Measurements from ENCODE around the gene NOXO1.
A peak's percentile ranks its signal among the peaks of the same experiment; 100 is the strongest.

The NOXO1 gene

GRCh38 chr16:1947369-1947670 is 33.9 kb downstream of the NOXO1 start:
- Mint-ChIP-seq H3K9me3 (peaks cover 6% of the 10 kb centered on the region), H3K36me3 (ENCODE audit: low read depth) (no peaks in the 10 kb centered on the region), H3K4me3 (no peak overlapping the region), H3K27ac (no peak overlapping the region), H3K4me1 (peaks cover 18% of the 10 kb centered on the region), H3K27me3 (ENCODE audit: low read depth, poor library complexity) (peaks cover 11% of the 10 kb centered on the region)
- TF ChIP-seq CTCF (IDR thresholded peaks at IDR 0.05): no peak
- DNase-seq: no peak

DNA sequence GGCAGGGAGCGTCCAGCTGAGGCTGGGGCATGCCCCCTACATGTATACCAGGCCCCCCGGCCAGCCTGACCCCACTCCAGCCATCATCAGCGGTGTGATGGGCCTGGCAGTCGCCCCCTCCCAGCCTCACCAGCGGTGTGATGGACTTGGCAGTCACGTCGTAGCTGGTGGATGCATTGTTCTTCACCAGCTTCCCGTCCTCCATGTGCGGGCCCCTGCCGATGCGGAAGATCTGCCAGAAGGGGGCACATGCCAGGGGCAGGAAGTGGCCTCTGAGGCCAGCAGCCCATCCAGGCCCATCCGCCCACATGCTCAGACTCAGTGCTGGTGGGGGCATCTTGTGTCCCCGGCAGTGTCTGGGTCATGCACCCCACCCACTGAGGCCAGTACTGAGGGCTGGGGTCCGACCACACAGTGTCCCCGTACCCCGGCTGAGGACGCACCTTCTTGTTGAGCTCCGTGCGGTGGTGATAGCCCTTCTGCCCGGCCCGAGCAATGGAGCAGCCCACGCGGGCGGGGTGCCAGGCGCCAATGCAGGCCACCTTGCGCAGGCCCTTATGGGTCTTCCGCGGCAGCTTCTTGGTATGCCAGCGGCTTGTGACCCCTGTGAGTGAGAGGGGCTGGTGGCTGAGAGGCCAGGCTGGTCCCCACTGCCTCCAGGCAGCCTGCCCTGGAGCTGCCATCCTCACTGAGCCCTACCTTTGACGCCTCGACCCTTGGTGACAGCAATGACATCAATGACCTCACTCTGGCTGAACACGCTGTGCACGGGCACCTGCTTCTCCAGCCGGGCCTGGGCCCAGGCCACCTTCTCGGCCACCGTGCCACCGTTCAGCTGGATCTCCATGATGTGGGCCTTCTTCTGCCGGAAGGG is 34.5 kb downstream of the NOXO1 start:
- Mint-ChIP-seq H3K27me3 (ENCODE audit: low read depth, poor library complexity) (peaks cover 11% of the 10 kb centered on the region), H3K4me1 (peaks cover 23% of the 10 kb centered on the region), H3K4me3 (no peak overlapping the region), H3K9me3 (peaks cover 6% of the 10 kb centered on the region), H3K36me3 (ENCODE audit: low read depth) (no peaks in the 10 kb centered on the region), H3K27ac (no peak overlapping the region)
- DNase-seq: no peak
- no peak for TF ChIP-seq CTCF (IDR thresholded peaks at IDR 0.05)

- Mint-ChIP-seq H3K4me3 (no peak overlapping the region), H3K9me3 (peaks cover 6% of the 10 kb centered on the region), H3K4me1 (peaks cover 27% of the 10 kb centered on the region), H3K36me3 (ENCODE audit: low read depth) (no peaks in the 10 kb centered on the region), H3K27me3 (ENCODE audit: low read depth, poor library complexity) (peaks cover 11% of the 10 kb centered on the region), H3K27ac (no peak overlapping the region)
- TF ChIP-seq CTCF (IDR thresholded peaks at IDR 0.05): no peak
- DNase-seq: no peak
These were observed 35.5 kb downstream of the NOXO1 start for GRCh38 chr16:1945559-1946391.

GRCh38 chr16:1944612-1945199 is 36.6 kb downstream of the NOXO1 start:
- peaks cover 6% of the 10 kb centered on the region for H3K9me3 Mint-ChIP-seq
- H3K27ac Mint-ChIP-seq: no peak overlapping the region
- H3K27me3 Mint-ChIP-seq (ENCODE audit: low read depth, poor library complexity): peaks cover 11% of the 10 kb centered on the region
- H3K4me1 Mint-ChIP-seq: peaks cover 34% of the 10 kb centered on the region
- no peak for TF ChIP-seq CTCF (IDR thresholded peaks at IDR 0.05)
- DNase-seq: no peak
- no peaks in the 10 kb centered on the region for H3K36me3 Mint-ChIP-seq (ENCODE audit: low read depth)
- H3K4me3 Mint-ChIP-seq: no peak overlapping the region

- DNase-seq: peak; percentile 100
- no peak within 1 kb of the TSS for H3K27ac Mint-ChIP-seq
- H3K36me3 Mint-ChIP-seq (ENCODE audit: low read depth): no peaks in the 10 kb centered on the region
- H3K4me1 Mint-ChIP-seq: peaks cover 46% of the 10 kb centered on the region
- H3K9me3 Mint-ChIP-seq: peaks cover 6% of the 10 kb centered on the region
- no peak for TF ChIP-seq CTCF (IDR thresholded peaks at IDR 0.05)
- H3K4me3 Mint-ChIP-seq: peak within 1 kb of the TSS; percentile 92
- H3K27me3 Mint-ChIP-seq (ENCODE audit: low read depth, poor library complexity): peaks cover 11% of the 10 kb centered on the region
These were observed 38.2 kb downstream of the NOXO1 start, which contains the start of gene MSRB1 for GRCh38 chr16:1942810-1943726. MSRB1 (minus strand) TSS chr16:1943199; CDS start chr16:1943156, 43 bp downstream.

Measured in nephron progenitor cell (in vitro differentiated cells).